NCI-H226 (cell line): ENCODE data around the gene SMIM24.
"Not testable (repeated sequence)": the region's sequence is repeated elsewhere in the genome, so short reads cannot be mapped to it uniquely, and the experiment has no call there.

ENCODE experiments used
- DNase-seq: peaks from one replicate; pipeline ENCODE4 v3.0.0-alpha.2; 2015

Gene SMIM24

GRCh38 chr19:3454656-3455392 is 25.5 kb downstream of the SMIM24 start:
- no peak for DNase-seq

- no peak for DNase-seq
These were observed 26.5 kb downstream of the SMIM24 start for GRCh38 chr19:3453840-3454239.

DNA sequence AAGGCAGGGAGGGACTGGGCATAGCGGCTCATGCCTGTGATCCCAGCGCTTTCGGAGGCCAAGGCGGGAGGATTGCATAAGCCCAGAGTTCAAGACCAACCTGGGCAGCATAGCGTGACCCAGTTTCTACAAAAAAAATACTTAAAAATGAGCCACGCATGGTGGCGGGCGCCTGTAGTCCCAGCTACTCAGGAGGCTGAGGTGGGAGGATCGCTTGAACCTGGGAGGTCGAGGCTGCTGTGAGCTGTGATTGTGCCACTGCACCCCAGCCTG is 27.4 kb downstream of the SMIM24 start:
- DNase-seq, result not testable (repeated sequence)

DNA sequence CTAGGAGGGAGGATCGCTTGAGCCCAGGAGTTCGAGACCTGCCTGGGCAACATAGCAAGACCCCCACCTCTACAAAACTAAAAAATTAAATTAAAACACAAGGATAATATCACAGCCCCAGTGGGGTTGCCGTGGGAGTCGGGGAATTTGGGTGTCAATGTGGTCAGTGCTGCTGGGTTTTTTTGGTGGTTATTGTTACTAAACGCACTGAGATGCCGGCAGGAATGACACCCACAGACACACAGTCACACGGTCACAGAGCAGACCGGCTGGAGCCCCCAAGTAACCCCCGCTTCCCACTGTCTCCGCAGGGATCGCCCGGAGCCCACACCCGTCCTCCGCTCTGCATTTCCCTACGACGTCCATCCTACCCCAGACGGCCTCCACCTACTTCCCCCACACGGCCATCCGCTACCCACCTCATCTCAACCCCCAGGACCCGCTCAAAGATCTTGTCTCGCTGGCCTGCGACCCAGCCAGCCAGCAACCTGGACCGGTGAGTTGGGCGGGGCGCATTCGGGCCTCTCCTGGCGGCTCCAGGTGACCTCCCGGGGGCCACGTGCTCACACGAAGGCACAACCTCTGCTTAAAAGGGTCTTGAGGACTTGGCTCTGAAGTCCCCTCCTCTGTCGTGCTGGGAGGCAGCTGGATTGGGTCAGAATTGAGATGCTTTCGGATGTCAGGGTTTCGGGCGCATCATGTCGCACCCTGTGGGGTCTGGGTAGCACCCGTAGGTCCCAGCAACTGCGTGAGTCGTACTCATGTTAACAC is 28.0 kb downstream of the SMIM24 start:
- no peak for DNase-seq

GRCh38 chr19:3451451-3451866 is 28.9 kb downstream of the SMIM24 start:
- no peak for DNase-seq

DNA sequence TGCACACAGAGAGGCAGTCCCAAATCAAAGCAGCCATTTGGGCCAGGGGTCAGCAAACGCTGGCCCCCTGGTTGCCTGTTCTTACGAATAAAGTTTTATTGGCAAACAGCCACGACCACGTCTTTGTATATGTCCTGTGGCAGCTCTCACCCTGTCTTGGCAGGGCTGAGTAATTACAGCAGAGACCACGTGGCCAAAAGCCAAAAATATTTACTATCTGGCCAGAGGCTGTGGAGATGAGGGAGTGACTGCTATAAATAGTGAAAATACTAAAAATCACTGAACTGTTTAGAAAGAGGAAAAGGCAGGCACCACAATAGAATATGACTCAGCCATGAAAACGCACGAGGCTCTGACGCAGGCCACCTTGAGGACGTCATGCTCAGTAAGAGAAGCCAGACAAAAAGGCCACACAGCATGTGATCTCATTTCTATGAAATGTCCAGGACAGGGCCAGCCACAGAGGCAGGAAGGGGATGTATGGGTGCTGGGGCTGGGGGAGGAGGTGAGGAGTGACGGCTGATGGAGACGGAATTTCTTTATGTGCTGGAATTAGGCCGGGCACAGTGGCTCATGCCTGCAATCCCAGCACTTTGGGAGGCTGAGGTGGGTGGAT is 29.4 kb downstream of the SMIM24 start:
- peak; percentile 97 for DNase-seq

DNA sequence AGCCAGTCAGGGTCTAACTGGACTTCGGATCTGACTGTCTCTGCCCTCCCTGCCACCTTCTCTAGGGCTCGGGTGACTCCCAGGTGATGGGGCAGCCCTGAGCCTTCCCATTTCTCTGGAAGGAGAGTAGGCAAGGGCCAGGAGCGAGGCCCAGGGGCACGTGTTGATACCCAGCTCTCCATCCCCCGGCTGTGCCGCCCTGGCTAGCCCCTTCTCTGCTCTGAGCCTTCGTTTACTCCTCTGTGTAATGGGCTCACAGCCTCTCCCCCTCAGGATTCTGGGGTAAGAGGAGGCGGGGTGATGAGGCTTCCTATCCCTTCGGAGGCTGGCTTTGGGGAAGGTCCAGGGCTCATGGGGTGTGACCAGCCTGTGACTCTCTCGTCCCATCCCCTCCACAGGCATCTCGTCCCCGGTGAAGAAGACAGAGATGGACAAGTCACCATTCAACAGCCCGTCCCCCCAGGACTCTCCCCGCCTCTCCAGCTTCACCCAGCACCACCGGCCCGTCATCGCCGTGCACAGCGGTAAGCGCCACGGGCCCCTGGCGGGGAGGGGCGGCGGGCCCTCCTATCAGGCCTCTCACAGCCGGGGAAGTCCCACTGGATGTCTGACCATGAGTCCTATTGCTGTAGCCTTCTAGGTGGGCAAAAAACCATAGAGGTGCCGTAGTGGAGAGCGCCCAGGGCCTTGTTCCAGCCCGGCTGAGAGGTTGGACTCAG is 31.6 kb downstream of the SMIM24 start:
- DNase-seq, result no peak

- DNase-seq, result not testable (repeated sequence)
These were observed 33.7 kb downstream of the SMIM24 start for GRCh38 chr19:3446657-3447056.

- DNase-seq, result no peak
These were observed 35.6 kb downstream of the SMIM24 start for GRCh38 chr19:3444695-3445234.

DNA sequence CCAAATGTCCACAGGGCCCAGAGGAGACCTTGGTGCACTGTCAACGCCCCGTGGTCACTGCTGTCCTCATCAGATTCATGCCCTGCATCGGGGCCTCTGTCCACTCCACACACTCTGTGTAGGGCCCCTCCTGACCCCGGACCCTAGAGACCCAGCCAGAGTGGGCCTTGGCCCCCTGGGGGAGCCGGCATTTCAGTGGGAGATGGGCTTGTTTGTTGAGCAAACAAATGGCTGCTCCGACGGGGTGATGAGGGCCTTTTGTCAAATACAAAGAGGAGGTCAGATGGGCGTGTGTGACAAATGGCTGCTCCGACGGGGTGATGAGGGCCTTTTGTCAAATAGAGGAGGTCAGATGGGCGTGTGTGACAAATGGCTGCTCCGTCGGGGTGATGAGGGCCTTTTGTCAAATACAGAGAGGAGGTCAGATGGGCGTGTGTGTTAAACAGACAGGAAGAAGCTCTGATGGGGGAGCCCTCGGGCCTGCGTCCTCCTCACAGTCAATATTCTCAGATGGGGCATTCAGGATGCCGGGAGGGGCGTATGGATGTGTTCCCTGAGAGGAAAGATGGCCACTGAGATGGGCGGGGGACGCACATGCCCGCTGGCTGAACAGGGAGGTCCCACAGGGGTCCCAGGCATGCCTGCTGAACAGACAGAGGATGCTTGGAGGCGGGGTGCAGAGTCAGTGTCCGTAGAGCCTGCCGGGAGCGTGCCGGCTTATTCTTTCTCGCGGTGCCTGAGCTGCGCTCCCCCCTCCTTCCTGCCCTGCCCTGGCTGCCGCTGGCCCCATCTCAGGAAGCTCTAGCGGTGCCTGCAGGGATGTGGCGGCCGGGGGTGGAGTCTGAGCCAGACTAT is 36.3 kb downstream of the SMIM24 start:
- DNase-seq, result no peak

DNA sequence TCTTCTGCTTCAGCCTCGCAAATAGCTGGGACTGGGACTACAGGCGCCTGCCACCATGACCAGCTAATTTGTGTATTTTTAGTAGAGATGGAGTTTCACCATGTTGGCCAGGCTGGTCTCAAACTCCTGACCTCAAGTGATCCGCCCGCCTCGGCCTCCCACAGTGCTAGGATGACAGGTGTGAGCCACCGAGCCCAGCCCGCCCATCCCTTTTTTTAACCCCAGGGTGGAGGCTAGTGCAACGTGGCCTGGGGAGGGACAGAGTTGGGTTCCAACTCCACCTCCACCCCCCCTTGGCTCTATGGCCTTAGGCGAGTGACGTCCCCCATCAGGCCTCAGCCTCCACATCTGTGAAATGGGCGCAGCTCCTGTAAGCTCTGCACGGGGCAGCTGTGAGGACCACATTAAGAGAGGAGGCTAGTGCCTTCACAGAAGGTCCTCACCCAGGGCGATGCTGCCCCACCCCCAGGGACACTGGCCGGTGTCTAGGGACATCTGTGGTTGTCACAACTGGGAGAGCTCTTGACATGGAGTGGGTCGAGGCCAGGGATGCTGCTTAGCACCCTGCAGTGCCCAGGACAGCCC is 37.7 kb downstream of the SMIM24 start:
- DNase-seq, result no peak

- no peak for DNase-seq
These were observed 38.4 kb downstream of the SMIM24 start for GRCh38 chr19:3441986-3442329.

- no peak for DNase-seq
These were observed 39.0 kb downstream of the SMIM24 start for GRCh38 chr19:3441089-3441985.

DNA sequence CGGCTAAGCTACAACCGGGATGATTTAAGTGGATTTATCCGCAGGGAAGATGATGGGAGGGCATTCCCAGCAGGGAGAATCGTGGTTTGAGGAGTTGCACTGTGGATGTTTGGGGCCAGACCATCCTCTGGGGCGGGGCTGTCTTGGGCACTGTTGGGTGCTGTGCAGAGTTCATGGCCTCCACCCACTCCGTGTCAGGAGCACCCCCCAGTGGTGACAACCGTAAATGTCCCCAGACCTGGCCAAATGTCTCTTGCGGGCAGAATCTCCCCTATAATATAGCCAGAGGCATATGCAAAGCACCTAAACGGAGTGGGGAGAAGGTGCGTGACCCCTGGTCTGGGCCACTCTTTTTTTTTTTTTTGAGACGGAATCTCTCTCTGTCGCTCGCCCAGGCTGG is 40.2 kb downstream of the SMIM24 start:
- DNase-seq, result no peak

DNA sequence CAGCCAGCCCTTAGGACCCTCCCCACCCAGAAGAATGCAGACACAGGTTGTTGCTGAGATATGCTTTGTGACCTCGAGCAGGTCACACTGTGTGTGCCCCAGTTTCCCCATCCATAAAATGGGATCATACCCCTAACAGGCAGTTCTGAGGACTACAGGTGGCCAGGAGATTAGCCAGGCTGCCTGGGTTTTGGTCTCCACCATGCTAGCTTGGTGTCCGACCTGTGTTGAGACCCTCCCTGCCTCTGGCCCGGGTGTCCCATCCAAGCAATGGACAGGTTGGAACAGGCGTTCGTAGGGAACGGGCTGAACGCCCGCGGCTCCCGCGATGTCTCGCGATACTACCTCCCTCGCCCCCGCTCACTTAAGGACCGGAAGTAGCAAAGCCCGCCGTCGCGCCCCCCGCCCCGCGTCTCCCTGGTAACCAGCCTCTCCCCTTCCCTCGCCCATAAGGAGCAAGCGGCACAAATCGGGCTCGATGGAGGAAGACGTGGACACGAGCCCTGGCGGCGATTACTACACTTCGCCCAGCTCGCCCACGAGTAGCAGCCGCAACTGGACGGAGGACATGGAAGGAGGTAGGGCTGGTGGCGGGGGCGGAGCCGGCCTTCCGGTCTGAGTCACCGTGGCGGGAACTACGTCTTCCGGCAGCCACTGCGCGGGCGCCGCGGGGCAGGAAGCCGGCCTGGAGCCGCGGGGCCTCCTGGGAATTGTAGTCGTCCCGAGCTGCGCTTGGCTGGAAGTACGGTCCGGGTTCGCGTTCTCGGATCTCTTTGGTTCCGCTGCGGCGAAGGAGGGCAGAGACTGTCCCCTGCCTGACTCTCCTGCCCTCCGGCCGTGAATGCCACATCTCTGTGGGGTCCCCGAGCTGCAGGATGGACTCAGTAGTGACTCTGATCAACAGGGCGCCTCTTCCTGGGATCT is 45.4 kb downstream of the SMIM24 start:
- peak; percentile 78 for DNase-seq

DNA sequence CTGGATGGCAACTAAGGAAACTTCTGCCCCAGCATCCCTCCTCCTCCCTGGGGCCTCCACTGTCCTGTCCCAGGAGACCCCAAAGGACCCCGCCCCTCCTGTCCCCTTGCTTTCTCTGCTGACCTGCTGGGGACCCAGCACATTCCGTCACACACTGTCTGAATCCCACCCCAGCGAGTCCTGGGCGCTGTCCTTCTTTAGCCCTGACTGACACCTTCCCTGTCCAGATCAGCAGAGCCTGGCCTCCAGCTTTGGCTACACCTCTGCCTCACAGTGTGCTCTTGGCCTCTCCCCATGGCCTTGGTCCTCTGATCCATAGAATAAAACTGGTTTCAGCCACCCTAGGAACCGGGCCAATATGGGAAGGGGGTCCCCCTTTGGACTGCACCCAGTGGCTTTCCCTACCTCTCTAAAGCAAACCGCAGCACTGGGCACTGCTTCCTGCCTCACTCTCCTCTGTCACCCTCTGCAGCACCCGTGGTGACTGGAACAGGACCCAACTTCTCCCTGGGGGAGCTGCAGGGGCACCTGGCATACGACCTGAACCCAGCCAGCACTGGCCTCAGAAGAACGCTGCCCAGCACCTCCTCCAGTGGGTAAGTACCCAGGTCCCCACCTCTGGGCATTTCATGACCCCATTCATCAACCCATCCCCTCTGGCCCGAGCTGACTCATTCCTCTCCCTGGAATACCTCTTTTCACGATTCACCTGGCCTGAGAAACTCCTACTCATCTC is 46.4 kb downstream of the SMIM24 start:
- no peak for DNase-seq

DNA sequence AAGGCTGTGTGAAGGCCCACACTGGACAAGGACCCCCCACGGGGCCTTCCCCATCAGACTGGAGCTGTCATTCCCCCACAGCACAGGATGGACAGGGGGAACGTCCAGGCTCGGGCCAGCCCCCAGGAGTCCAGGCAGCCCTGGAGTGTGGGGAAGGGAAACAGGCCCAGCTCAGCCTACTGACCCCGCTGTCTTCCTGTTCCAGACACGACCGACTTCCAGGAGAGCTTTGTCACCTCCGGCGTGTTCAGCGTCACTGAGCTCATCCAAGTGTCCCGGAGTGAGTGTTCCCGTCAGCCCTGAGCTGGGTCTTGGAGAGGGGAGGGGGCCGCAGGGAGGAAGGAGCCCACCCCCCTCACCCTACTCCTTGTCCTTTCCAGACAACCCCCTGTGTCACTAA is 47.0 kb downstream of the SMIM24 start:
- DNase-seq, result no peak

DNA sequence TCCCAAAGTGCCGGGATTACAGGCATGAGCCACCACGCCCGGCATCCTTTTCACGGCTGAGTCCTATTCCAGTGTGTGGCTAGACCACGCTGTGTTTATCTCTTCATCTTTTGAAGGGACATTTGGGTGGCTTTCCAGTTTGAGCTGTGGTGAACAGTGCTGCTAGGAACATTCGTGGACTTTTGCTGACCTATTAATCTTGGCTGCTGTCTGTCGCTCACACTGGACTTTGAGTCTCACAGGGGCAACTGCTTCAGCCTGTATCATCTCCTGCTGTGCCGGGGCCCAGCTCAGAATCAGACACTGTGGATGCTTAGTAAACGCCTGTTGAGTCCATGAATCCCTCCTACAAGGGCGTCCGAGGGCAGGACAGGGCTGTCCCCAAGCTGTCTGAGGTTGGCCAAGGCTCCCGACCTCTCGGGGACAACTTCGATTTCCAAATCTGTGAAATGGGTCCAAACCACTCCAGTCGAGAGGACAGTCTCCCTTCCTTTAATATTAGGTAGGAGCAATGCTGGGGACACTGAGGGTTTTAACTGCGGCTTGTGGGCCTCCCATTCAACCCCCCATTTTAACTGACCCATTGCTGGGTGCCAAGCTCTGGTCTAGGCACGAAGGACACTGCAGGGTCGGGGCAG is 48.4 kb downstream of the SMIM24 start:
- no peak for DNase-seq

DNA sequence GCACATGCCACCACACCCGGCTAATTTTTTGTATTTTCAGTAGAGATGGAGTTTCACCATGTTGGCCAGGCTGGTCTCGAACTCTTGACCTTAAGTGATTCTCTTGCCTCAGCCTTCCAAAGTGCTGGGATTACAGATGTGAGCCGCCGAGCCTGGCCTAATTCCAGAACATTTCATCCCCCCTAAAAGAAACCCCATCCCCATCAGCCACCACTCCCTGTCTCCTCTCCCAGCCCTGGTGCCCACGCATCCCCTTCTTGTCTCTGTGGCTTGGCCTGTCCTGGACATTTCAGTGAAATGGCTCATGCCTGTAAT is 50.0 kb downstream of the SMIM24 start:
- not testable (repeated sequence) for DNase-seq
